Measurements from ENCODE around the gene CTSS.
A peak's percentile ranks its signal among the peaks of the same experiment; 100 is the strongest.
"Not testable (repeated sequence)": the region's sequence is repeated elsewhere in the genome, so short reads cannot be mapped to it uniquely, and the experiment has no call there.

CTSS gene

DNA sequence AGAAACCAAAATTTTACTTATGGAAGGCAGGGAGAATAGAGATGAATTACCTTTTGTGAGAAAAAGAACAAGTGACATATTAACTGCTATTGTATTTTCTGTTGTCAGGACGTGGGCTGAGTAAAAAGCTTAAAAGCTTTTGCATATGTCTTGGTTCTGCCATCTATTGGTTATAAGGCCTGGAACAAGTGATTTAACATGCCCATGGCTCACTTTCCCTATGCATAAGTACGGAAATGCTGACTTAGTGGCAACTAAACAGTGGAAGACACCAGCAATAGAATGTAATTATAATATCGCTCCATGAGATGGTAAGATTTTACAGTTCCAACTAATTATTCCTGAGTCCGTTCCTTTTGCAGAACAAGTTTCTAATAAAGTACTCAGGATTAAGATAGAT, 6.7 kb upstream of the CTSS start:
- no peak for DNase-seq

DNA sequence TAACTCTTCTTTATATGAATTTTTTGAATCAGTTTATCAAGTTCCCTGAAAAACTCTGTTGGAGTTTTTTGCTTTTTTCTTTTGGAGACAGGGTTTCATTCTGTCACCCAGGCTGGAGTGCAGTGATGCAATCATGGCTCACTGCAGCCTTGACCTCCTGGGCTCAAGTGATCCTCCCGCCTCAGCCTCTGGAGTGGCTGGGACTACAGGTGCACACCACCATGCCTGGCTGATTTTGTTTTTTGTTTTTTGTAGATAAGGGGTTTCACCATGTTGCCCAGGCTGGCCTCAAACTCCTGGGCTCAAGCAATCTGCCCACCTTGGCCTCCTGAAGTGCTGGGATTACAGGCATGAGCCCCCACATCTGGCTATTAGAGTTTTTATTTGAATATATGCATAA, 2.1 kb upstream of the CTSS start:
- DNase-seq, result not testable (repeated sequence)

DNA sequence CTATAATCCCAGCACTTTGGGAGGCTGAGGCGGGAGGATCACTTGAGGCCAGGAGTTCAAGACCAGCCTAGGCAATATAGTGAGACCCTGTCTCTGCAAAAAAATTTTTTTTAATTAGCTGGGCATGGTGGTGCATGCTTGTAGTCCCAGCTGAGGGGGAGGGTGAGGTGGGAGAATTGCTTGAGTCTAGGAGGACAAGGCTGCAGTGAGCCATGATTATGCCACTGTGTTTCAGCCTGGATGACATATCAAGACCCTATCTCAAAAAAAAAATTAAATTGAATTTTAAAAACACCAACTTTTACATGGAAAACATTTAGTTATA, 361 bp upstream of the CTSS start:
- not testable (repeated sequence) for DNase-seq

DNA sequence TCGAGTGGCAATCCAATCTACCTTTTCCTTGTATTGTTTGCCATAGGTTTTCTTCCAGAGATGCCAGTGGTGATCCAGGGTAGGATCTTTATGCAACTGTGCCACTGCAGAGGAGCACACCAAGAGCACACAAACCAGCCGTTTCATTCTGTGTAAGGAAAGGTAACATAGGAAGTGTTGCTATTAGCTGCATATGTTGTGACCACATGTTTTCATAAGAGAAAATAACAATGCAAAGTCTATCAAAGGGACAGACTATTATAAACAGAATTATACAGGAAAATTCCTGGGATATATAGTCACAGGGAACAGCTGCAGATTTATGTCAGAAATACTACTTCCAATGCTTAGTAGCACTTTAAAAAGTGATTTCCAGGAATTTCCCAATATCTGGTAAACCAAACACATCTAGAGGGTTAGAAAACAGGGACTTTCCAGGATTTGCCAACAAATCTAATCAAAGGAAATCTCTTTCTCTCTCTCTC, 919 bp downstream of the CTSS start:
- no peak for DNase-seq

DNA sequence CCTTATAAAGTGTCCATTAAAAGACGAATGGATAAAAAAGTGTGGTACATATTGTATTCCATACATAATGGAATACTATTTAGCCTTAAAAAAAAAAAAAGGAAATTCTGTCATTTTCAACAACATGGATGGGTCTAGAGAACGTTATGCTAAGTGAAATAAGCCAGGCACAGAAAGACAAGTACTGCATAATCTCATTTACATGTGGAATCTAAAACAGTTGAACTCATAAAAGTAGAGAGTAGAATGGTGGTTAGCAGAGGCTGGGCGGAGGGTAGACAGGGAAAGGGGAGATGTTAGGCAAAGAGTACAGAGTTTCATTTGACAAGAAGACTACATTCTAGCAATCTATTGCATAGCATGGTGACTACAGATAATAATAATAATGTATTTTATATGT, 2.6 kb downstream of the CTSS start:
- no peak for DNase-seq

DNA sequence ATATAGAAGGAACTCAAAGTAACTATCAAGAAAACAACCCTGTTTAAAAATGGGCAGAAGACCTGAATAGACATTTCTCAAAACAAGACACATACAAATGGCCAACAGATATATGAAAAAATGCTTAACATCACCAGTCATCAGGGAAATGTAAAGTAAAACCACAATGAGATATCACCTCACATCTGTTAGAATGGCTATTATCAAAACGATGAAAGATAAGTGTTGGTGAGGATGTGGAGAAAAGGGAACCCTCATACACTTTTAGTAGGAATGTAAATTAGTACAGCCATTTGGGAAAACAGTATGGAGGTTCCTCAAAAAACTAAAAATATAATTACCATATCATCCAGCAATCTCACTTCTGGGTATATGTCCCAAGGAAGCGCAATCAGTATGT, 3.0 kb downstream of the CTSS start:
- DNase-seq, result no peak

DNA sequence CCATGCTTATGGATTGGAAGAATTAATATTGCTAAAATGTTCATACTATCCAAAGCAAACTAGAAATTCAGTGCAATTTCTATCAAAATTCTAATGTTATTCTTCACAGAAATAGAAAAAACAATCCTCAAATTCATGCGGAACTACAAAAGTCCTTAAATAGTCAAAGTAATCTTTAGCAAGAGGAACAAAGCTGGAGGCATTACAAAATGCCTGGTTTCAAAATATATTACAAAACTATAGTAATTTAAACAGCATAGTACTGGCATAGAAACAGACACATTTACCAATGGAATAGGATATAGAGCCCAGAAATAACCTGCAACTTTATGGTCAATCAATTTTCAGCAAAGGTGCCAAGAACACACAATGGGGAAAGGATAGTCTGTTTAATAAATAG, 3.8 kb downstream of the CTSS start:
- no peak for DNase-seq

DNA sequence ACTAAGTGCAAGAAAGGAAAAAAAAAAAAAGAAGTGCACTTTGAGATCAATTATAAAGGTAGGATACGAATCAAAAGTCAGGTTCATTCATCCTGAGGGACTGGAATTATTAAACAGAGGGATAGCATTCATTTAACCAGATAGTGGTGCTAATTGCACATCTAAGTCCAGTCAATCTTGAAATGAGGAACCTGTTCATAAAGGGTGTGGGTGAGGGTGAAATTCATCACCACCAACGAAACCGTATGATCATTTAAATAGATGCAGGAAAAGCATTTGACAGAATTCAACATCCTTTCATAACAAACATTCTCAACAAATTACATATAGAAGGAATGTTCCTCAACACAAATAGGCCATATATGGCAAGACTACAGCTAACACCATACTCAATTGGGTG, 5.6 kb downstream of the CTSS start:
- DNase-seq, result no peak

DNA sequence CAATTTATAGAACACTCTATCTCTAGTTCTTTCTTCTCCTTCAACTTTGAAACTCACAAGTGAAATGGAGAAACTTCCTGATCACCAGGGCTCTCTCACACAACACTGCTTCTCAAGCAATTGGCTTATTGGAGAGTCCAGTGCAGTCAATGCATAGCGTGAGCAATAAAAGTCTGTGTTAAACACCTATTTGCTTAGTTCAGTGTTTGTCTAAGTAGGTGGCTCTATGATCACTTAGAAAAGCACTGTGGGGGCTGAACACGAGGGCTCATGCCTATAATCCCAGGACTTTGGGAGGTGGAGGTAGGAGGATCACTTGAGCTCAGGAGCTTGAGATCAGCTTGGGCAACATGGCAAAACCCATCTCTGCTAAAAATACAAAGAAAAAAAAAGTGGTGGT, 12.2 kb downstream of the CTSS start:
- DNase-seq, result no peak

DNA sequence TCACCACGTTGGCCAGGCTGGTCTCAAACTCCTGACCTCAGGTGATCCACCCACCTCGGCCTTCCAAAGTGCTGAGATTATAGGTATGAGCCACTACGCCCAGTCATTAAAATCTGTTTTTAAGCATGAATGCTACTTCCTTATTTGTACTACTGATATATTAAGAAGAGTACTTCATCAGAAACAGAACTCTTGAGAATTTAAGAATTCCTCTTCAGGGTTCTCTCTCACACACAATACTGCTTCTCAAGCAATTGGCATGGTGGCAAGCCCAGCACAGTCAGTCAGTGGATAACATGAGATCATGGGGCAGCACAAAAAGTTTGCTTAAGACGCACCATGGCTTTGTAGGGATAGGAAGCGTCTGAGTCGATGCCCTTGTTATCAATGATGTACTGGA, 14.1 kb downstream of the CTSS start:
- no peak for DNase-seq

DNA sequence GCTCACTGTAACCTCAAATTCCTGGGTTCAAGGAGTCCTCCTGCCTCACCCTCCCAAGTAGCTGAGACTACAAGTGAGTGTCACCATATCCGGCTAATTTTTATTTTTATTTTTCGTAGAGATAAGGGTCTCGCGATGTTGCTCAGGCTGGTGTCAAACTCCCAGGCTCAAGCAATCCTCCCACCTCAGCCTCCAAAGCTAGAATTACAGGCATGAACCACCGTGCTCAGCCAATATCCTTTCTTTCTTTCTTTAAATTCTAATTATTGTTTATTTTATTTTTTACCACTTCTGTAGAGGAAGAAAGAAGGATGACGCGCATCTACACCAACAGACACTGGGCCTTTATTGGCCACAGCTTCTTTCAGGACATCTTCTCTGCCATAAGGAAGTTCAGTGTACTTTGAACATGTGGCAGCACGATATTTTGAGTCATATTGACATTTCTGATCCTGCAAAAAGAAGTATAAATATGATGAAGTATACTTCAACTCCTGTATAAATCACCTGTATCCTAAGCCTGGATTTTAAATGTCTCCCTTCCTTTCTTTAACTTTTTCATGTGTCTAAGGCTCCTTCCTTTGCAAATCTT, 15.8 kb downstream of the CTSS start:
- DNase-seq, result no peak

DNA sequence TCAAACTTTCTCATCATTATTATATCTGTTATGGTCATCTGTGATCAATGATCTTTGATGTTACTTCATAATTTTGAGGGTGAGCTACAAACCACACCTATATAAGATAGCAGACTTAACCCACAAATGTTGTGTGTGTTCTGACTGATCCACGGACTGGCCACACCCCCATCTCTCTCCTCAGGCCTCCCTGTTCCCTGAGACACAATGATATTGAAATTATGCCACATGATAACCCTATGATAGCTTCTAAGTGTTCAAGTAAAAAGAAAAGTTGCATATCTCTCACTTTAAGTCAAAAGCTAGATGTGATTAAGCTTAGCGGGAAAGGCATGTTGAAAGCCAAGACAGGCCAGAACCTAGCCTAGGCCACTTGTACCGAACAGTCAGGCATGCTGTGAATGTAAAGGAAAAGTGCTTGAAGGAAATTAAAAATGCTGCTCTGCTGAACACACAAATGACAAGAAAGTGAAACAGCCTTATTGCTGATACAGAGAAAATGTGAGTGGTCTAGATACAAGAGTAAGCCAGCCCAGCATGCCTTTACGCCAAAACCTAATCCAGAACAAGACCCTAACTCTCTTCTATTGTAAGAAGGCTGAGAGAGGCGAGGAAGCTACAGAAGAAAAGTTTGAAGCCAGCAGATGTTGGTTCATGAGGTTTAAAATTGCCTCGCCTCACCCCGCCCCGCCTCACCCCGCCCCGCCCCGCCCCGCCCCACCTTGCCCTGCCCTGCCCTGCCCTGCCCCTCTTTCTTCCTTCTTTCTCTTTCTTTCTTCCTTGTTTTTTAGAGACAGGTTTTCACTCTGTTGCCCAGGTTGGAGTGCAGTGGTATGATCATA, 16.5 kb downstream of the CTSS start:
- no peak for DNase-seq

DNA sequence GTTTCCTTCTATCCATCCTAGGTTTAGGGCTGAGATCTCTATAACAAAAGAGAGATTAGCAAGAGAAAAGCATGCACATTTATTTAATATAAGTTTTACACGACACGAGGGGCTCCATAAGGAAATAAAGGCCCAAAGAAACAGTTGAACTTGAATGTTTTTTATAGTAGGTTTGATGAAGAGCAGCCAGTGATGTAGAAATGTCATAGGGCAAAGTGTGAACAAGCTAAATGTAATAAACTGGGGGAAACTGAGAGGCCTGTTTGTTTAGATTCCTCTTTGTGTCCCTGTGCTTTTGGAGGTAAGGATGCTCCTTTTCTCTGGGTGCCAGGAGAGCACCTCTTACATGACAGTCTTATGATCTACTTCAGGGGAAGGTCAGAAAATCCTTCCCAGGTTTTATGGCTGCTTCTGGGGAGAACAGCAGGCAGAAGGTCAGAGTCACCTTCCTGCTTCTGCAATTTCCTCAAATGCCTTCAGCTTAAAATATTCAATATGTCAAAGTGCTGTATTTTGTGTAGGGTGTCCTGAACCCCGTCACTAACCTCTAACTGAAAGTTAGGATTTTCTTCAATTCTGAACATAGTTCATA, 35.4 kb downstream of the CTSS start:
- no peak for DNase-seq

DNA sequence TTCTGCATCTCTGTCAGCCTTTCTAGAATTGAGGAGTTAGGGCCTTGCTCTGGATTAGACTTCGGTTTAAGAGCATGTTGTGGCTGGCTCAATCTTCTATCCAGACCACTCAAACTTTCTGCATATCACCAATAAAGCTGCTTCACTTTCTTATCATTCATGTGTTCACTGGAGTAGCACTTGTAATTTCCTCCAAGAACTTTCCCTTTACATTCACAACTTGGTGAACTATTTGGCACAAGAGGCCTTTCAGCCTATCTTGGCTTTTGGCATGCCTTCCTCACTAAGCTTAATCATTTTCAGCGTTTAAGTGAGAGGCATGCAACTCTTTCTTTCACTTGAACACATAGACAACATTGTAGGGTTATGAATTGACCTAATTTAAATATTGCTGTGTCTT, 41.2 kb downstream of the CTSS start:
- no peak for DNase-seq

DNA sequence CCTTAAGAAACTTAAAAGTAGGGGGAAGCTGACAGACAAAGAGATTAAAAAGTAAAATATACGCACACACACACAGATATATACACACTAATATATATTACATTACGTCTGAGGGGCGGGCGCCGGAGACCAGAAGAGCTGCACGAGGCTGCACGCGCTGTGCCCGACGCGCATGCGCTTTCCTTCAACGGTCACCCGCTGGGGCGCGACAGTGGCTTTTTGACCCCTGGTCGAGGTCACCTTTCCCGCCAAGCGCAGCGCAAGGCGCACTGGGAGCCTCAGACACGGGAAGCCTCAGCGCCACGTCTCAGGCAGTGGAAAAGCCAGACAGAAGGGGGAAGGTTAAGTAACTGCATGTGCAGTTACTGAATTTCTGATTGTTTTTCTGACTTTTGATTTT, 44.9 kb downstream of the CTSS start, which contains the start of gene HORMAD1:
TSS of gene HORMAD1 (minus strand) at position 193 of the 400 bp plus-strand sequence. CDS start 1,390 bp downstream, outside the sequence.
- no peak for DNase-seq

DNA sequence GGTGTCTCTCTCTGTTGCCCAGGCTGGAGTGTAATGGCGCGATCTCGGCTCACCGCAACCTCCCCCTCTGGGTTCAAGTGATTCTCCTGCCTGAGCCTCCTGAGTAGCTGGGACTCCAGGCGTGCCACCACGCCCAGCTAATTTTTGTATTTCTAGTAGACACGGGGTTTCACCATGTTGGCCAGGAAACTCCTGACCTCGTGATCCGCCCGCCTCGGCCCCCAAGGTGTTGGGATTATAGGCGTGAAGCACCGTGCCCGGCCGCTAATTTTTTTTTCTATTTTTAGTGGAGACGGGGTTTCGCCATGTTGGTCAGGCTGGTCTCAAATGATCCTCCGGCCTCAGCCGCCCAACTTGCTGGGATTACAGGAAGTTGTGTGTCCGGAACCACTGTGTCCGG, 45.5 kb downstream of the CTSS start:
- DNase-seq, result no peak

DNA sequence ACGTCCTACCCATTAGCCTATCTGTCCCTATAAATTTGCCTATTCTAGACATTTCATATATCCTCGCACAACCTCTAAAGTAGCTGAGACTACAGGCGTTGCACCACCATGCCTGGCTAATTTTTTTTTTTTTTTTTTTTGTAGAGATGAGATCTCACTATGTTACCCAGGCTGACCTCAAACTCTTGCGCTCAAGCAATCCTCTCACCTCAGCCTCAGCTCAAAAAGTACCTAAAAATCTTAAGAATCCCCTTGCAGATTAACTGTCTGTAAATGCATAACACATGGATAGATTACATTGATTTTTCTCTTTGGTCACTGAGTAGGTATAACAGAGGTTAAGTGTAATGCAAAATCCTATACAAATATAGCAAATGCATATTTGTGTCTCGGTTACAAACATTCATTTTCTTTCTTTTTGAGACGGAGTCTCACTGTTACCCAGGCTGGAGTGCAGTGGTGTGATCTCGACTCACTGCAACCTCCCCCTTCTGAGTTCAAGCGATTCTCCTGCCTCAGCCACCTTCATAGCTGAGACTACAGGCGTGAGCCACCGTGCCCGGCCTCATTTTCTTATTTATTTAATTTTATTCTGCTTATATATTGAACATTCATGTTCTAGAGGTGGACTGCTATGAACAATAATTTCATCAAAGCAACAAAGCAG, 47.2 kb downstream of the CTSS start:
- no peak for DNase-seq

DNA sequence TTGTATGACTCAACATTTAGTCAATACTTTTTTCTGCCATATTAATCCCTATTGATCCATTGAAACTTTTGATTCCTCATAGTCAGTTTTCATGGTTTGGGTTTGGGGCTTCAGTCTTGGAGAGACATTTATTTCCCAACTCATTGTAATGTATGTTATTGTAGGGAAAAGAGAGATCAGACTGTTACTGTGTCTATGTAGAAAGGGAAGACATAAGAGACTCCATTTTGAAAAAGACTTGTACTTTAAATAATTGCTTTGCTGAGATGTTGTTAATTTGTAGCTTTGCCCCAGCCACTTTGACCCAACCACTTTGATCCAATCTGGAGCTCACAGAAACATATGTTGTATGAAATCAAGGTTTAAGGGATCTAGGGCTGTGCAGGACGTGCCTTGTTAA, 56.5 kb downstream of the CTSS start:
- not testable (repeated sequence) for DNase-seq

DNA sequence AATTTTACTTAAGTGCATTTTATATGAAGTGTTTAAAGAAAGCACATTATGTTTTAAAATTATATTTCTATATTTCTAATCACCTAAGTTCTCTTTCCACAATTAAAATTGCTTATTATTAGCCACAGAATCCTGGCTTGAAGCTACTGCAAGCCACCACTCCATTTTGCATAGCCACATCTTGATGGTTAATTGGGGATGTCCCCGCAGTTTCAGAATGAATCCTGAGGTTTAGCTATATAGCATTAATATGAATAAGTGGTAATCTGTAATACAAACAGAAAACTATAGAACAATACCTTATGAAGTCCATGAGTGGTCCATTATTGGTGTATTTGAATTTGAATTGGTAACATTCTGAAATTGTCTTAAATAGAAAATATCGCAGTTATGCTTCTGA, 57.0 kb downstream of the CTSS start:
- DNase-seq, result no peak

DNA sequence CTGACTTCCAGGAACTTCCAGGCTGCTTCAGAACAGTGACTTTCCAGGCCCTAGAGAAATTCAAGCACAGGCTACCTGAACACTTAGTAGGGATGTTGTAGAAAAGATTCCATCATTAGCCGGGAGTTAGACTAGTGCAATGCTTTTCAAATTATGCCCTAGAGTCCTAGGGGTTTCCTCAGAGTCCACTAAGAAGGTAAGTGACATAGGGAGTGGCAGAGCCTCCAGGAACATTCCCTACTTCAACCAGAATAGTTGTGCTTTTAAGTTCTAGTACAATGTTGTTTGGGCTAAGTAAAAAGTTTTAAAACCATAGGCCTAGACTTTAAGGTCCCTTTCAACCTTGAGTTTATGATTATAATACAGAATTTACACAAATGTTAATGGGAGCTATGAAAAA, 59.5 kb downstream of the CTSS start:
- no peak for DNase-seq

DNA sequence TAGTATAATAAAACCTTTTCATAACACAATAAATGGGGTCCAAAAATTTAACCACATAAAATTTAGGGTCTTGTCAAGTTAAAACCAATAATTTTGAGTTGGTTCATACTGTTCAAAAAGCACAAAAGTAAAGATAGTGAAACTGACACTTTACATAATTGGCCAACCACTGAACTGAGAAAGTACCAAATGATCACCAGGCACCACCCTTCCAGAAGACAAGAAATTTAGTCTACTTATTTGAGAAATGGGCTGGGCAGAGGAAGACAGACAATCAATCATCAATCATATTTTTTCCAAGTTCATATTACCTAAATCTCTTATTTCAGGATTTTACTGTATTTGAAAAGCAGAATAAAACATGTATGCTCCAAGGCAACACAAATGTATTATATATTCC, 62.2 kb downstream of the CTSS start:
- DNase-seq, result no peak

DNA sequence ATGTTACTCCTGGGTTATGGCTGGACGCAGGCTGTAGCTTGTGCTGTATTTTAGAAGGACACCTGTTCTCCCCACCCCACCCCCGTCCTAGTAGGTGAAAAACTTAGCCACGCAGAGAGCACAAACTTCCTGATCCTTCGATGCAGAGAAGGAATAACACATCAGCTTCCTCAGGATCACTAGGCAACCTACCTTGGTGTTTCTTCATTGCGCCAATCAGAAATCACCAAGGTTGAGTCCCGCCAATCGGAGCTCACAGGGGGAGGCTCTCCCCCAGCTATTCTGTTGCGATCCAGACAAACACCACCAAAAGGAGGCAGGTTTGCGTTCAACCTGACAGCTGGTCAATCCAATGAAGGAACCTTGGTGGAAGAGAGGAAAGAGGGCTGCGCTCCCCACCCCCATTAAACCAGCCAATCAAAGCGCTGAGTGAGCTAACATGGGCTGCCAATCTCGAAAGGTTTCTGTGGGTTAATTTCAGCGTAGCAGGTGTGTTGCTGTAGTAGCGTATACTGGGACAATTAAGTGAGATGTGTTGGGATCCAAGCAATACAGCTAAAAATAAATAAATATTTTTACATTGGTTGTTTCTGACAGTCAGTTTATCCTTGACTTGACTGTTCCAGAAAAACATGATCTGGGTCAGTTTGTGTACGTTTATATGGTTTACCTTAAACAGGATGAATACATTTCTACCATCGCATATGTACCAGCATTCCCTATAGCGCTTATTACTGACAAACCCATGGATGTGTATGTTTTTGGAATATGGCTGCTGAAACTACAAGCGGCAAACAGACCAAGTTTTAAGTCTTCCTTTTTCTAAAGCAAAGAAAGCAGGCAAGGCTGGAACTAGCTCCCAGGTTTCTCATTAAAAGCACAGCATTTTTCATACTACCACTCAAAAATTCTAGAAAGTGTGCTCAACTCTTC, 68.3 kb downstream of the CTSS start, which contains the start of gene GOLPH3L:
TSS of gene GOLPH3L (minus strand) at position 160 of the 933 bp plus-strand sequence. CDS start 2,316 bp downstream, outside the sequence.
- DNase-seq, result peak; percentile 78

All from activated T-cell treated with anti-CD3 and anti-CD28 coated beads for 4 hours (primary cell).